H1 (cell line): ENCODE results near the gene MAVS. TPM values are rescaled to one million over a fixed set of nuclear protein-coding genes. Genes with fewer than 3 reads are reported as not detected.

Source experiments
- CTCF ChIA-PET: fragments of 300-600 bp; sonication (Branson Sonifier 250); formaldehyde crosslinking; loops from one replicate; lab custom pipeline; 2021; ENCODE audit not compliant: partially characterized antibody; lab: Charles Lee
- POLR2A ChIA-PET: fragments of 300-600 bp; sonication (Branson Sonifier 250); formaldehyde crosslinking; loops from one replicate; lab custom pipeline; 2021; ENCODE audit warnings: inconsistent platforms; ENCODE audit not compliant: partially characterized antibody; lab: Charles Lee
- DNase-seq, 2 experiments: peaks; one replicate each; pipeline versions ENCODE4 v3.0.0 to v3.0.0-alpha.2; 2010 to 2022; ENCODE audit warnings: low spot score in 2 of 2, low read depth in 1 of 2, mixed read lengths in 1 of 2
- FAIRE-seq: peaks from 2 replicates; lab custom pipeline; 2011; peaks lifted over from hg19 to GRCh38; lab: Jason Lieb, UNC
- H2AFZ ChIP-seq: 2 replicates; pipeline ENCODE4 v1.8.1; 2012; ENCODE audit warnings: low read length, inconsistent platforms
- H2AK5ac ChIP-seq: 2 replicates; pipeline ENCODE4 v1.6.1; 2013; ENCODE audit warnings: low read depth, low read length
- H2BK120ac ChIP-seq: replicated peaks from 2 replicates; pipeline ENCODE3; 2013; ENCODE audit warnings: low read depth, low read length, inconsistent platforms
- H2BK12ac ChIP-seq: 2 replicates; pipeline ENCODE4 v1.6.1; 2013; ENCODE audit warnings: low read depth, low read length
- H2BK15ac ChIP-seq: 2 replicates; pipeline ENCODE4 v1.6.1; 2013; ENCODE audit warnings: low read length
- H2BK20ac ChIP-seq: 2 replicates; pipeline ENCODE4 v1.6.1; 2013; ENCODE audit warnings: low read length
- H2BK5ac ChIP-seq: 2 replicates; pipeline ENCODE4 v1.6.1; 2013; ENCODE audit warnings: low read depth, low read length
- H3K14ac ChIP-seq: 2 replicates; pipeline ENCODE4 v1.6.1; 2013; ENCODE audit warnings: inconsistent platforms; ENCODE audit not compliant: insufficient read length
- H3K18ac ChIP-seq: 2 replicates; pipeline ENCODE4 v1.6.1; 2013; ENCODE audit warnings: low read length; ENCODE audit errors: extremely low read depth
- H3K23ac ChIP-seq: 2 replicates; pipeline ENCODE4 v1.6.1; 2013; ENCODE audit warnings: inconsistent platforms; ENCODE audit not compliant: insufficient read length
- H3K23me2 ChIP-seq: 2 replicates; pipeline ENCODE4 v1.6.1; 2013; ENCODE audit warnings: low read depth, low read length
- H3K27ac ChIP-seq: 2 replicates; pipeline ENCODE4 v1.6.1; 2011; ENCODE audit warnings: low read depth, low read length, inconsistent platforms
- H3K27me3 ChIP-seq, 4 experiments: replicated peaks in 1 of 4; 1 replicate in 1 of 4; 2 replicates in 3 of 4; pipeline versions ENCODE4 v1.6.1 to v1.8.1; 2011 to 2013; ENCODE audit warnings: low read length in 3 of 4, mild to moderate bottlenecking in 3 of 4, inconsistent platforms in 2 of 4, mixed read lengths in 2 of 4, moderate library complexity in 1 of 4; ENCODE audit not compliant: control insufficient read depth in 3 of 4, insufficient read depth in 3 of 4; ENCODE audit errors: extremely low read depth in 1 of 4
- H3K36me3 ChIP-seq, 4 experiments: 2 replicates each; pipeline versions ENCODE4 v1.6.1 to v1.8.1; 2011 to 2013; ENCODE audit warnings: mild to moderate bottlenecking in 4 of 4, low read length in 3 of 4, moderate library complexity in 2 of 4, control low read depth in 1 of 4, inconsistent platforms in 1 of 4; ENCODE audit not compliant: insufficient read depth in 4 of 4, control insufficient read depth in 2 of 4
- H3K4ac ChIP-seq: replicated peaks from 2 replicates; pipeline ENCODE3; 2013; ENCODE audit warnings: low read length, low read depth, mixed read lengths, inconsistent platforms; ENCODE audit not compliant: insufficient read length
- H3K4me1 ChIP-seq, 4 experiments: replicated peaks in 1 of 4; 1 replicate in 1 of 4; 2 replicates in 3 of 4; pipeline versions ENCODE4 v1.6.1 to v1.8.1; 2011 to 2013; ENCODE audit warnings: low read length in 3 of 4, inconsistent platforms in 2 of 4, mixed read lengths in 1 of 4; ENCODE audit not compliant: insufficient read depth in 4 of 4, control insufficient read depth in 3 of 4
- H3K4me2 ChIP-seq, 2 experiments: 2 replicates each; pipeline versions ENCODE4 v1.6.1 to v1.8.1; 2011 to 2013; ENCODE audit warnings: low read depth in 2 of 2, low read length in 2 of 2, control low read depth in 1 of 2, inconsistent platforms in 1 of 2, mild to moderate bottlenecking in 1 of 2; ENCODE audit not compliant: insufficient read depth in 1 of 2
- H3K4me3 ChIP-seq, 4 experiments: fragments of 200-600, 300-600 bp in 1 of 4; sonication (generic), shearing (Covaris generic), sonication (Bioruptor Twin) in 1 of 4; 2 replicates each; pipeline versions ENCODE4 v1.5.1 to v1.8.1; 2011 to 2016; ENCODE audit warnings: low read length in 4 of 4, low read depth in 3 of 4, control low read depth in 2 of 4, inconsistent platforms in 2 of 4, mild to moderate bottlenecking in 2 of 4, mixed read lengths in 1 of 4, moderate library complexity in 1 of 4; ENCODE audit not compliant: insufficient read depth in 2 of 4; ENCODE audit errors: extremely low read depth in 1 of 4
- H3K56ac ChIP-seq: replicated peaks from 2 replicates; pipeline ENCODE3; 2013; ENCODE audit warnings: low read depth, mild to moderate bottlenecking, mixed read lengths, low read length, inconsistent platforms; ENCODE audit not compliant: insufficient read length
- H3K79me1 ChIP-seq: 2 replicates; pipeline ENCODE4 v1.6.1; 2013; ENCODE audit warnings: low read depth, low read length, control low read depth
- H3K79me2 ChIP-seq, 2 experiments: 2 replicates each; pipeline versions ENCODE4 v1.6.1 to v1.8.1; 2012 to 2013; ENCODE audit warnings: low read length in 2 of 2, mild to moderate bottlenecking in 2 of 2, inconsistent platforms in 1 of 2; ENCODE audit not compliant: insufficient read depth in 2 of 2, control insufficient read depth in 1 of 2
- H3K9ac ChIP-seq, 4 experiments: replicated peaks in 1 of 4; 1 replicate in 1 of 4; 2 replicates in 3 of 4; pipeline versions ENCODE4 v1.6.1 to v1.8.1; 2011 to 2013; ENCODE audit warnings: low read depth in 3 of 4, low read length in 3 of 4, control low read depth in 2 of 4, mild to moderate bottlenecking in 2 of 4, moderate library complexity in 2 of 4, inconsistent platforms in 1 of 4; ENCODE audit errors: extremely low read depth in 1 of 4
- H3K9me3 ChIP-seq, 2 experiments: 2 replicates each; pipeline versions ENCODE4 v1.6.1 to v1.8.1; 2012 to 2013; ENCODE audit warnings: mild to moderate bottlenecking in 2 of 2, moderate library complexity in 2 of 2, control low read depth in 1 of 2, inconsistent platforms in 1 of 2, low read depth in 1 of 2, low read length in 1 of 2, mixed read lengths in 1 of 2; ENCODE audit not compliant: insufficient read depth in 2 of 2
- H4K20me1 ChIP-seq, 2 experiments: replicated peaks in 1 of 2; 2 replicates each; pipeline versions ENCODE3 to v1.8.1; 2011 to 2013; ENCODE audit warnings: inconsistent platforms in 2 of 2, low read length in 2 of 2, mild to moderate bottlenecking in 1 of 2; ENCODE audit not compliant: insufficient read depth in 2 of 2, control insufficient read depth in 1 of 2
- H4K5ac ChIP-seq: 2 replicates; pipeline ENCODE4 v1.6.1; 2013; ENCODE audit warnings: low read length, low read depth, mixed read lengths, inconsistent platforms; ENCODE audit not compliant: insufficient read length
- H4K8ac ChIP-seq: 2 replicates; pipeline ENCODE4 v1.8.0; 2013; ENCODE audit warnings: mild to moderate bottlenecking, moderate library complexity, low read length, inconsistent platforms; ENCODE audit not compliant: insufficient read depth; ENCODE audit errors: extremely low read depth
- H4K91ac ChIP-seq: replicated peaks from 2 replicates; pipeline ENCODE3; 2013; ENCODE audit warnings: low read length, mixed read lengths, inconsistent platforms; ENCODE audit not compliant: insufficient read length
- ASH2L ChIP-seq: fragments of 200-600, 300-600 bp; sonication (generic); IDR thresholded peaks from one replicate; pipeline ENCODE4 v1.7.1; 2017; ENCODE audit warnings: low read length
- ATF2 ChIP-seq: IDR thresholded peaks from 2 replicates; pipeline ENCODE4 v1.6.1; 2012; ENCODE audit warnings: low read length, inconsistent platforms
- CEBPB ChIP-seq: IDR thresholded peaks from 2 replicates; pipeline ENCODE4 v1.6.1; 2012; ENCODE audit warnings: low read depth, low read length
- CREB1 ChIP-seq: IDR thresholded peaks from 2 replicates; pipeline ENCODE4 v1.6.1; 2012; ENCODE audit warnings: inconsistent platforms
- NANOG ChIP-seq: IDR thresholded peaks from 2 replicates; pipeline ENCODE4 v1.6.1; 2011; ENCODE audit warnings: low read length, low read depth, mild to moderate bottlenecking, inconsistent platforms; ENCODE audit not compliant: insufficient read depth, poor library complexity, severe bottlenecking
- USF2 ChIP-seq: IDR thresholded peaks from 2 replicates; pipeline ENCODE4 v1.6.1; 2011; ENCODE audit warnings: low read length, improper control_type of control experiment
- WGBS, 2 experiments: shearing (Covaris generic) in 1 of 2; methylation state at CpG; one replicate each; pipeline versions ENCODE4 v1.1.6 to v1.1.7; 2013 to 2015; ENCODE audit warnings: low lambda C conversion rate in 2 of 2, mixed read lengths in 2 of 2, inconsistent platforms in 1 of 2, low coverage in 1 of 2, missing lambda C conversion rate in 1 of 2; ENCODE audit not compliant: insufficient replicate concordance in 2 of 2, insufficient coverage in 1 of 2, insufficient read length in 1 of 2; ENCODE audit errors: extremely low coverage in 1 of 2, missing lambda C conversion rate in 1 of 2; 5-methylcytosine and 5-hydroxymethylcytosine counted together
- polyA plus RNA-seq, 7 experiments: library from polyadenylated mRNA; depleted of rRNA in 3 of 7; stranded (reverse) in 5 of 7; unstranded in 2 of 7; fragments of >200 nt in 5 of 7; fragments of 200-250 nt in 2 of 7; gene quantifications; 1 replicate in 5 of 7; 2 replicates in 1 of 7; 4 replicates in 1 of 7; pipeline versions ENCODE4 v1.2.1 to v1.2.3, GENCODE V29; 2011 to 2013; ENCODE audit warnings: missing spikeins in 2 of 7, mixed read lengths in 2 of 7
- total RNA-seq: library from RNA; stranded (reverse); fragmentation: NEBNext Ultra II Directional; extraction: Animal tissue kit (Norgen Biotek cat#: 25700); gene quantifications from 2 replicates; pipeline ENCODE4 v1.2.1, GENCODE V29; 2021

The MAVS gene
- total and polyA plus RNA-seq, 2 of the 8 experiments (the other 6 are each of a cell fraction or from before 2014, with no cell fraction given) = 9.9 to 24.3 TPM

DNA sequence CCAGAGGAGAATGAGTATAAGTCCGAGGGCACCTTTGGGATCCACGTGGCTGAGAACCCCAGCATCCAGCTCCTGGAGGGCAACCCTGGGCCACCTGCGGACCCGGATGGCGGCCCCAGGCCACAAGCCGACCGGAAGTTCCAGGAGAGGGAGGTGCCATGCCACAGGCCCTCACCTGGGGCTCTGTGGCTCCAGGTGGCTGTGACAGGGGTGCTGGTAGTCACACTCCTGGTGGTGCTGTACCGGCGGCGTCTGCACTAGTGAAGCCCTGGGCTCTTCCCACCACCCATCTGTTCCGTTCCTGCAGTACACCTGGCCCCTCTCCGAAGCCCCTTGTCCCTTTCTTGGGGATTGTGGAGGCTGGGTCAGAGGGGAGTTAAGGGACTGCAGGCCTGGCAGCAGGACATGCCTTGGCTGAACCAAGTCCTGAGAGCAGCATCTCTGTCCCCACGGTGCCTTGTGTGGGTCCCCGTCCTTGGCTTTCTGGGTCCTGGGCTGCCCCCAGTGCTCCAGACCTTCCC lies 19.3 kb downstream of the MAVS start:
- Histone ChIP-seq H3K79me2 (no peaks in the 10 kb centered on the region), H3K4ac (no peak overlapping the region), H3K4me2 (no peak overlapping the region), H3K23me2 (no peaks in the 10 kb centered on the region), H4K91ac (no peak overlapping the region), H2BK20ac (no peak overlapping the region), H3K79me1 (no peaks in the 10 kb centered on the region), H3K4me1 (no peaks in the 10 kb centered on the region), H3K9me3 (no peaks in the 10 kb centered on the region; a peak in 1 of 4 replicates), H2BK12ac (no peak overlapping the region), H3K27me3 (no peaks in the 10 kb centered on the region), H2AFZ (no peak overlapping the region), H4K20me1 (peaks cover 0 to 13% of the 10 kb centered on the region in 2 experiments), H3K36me3 (peaks cover 11 to 46% (median 36%) of the 10 kb centered on the region in 4 experiments; a peak in 7 of 8 replicates), H2BK15ac (no peak overlapping the region), H2BK5ac (no peak overlapping the region), H2AK5ac (no peak overlapping the region), H3K4me3 (no peak overlapping the region), H3K18ac (no peak overlapping the region), H3K14ac (no peak overlapping the region), H3K23ac (no peak overlapping the region), H4K8ac (no peak overlapping the region), H3K9ac (no peak overlapping the region), H2BK120ac (no peak overlapping the region), H3K56ac (no peak overlapping the region), H4K5ac (no peak overlapping the region), H3K27ac (no peak overlapping the region)
- ChIA-PET CTCF (interaction anchor here (1.1 to 7.0 kb wide), 4 partner anchors 10 to 206 kb away, joined by 3 to 55 read pairs (median 6); no protein-coding TSS in a partner anchor), POLR2A (interaction anchor here (0.7 to 5.6 kb wide), 4 partner anchors 11 to 62 kb away, joined by 3 to 34 read pairs (median 3); no protein-coding TSS in a partner anchor)
- no peak for TF ChIP-seq ATF2
- TF ChIP-seq ASH2L = no peak
- TF ChIP-seq CEBPB = no peak
- TF ChIP-seq CREB1 = no peak
- no peak for TF ChIP-seq NANOG
- TF ChIP-seq USF2 = no peak
- DNase-seq (no peak), FAIRE-seq (no peak)
- 93% methylated on average over 12 of the region's 14 CpGs; no CpG with 5 or more reads in 1 of the 2 experiments for WGBS, 2 experiments
